ENCODE data around the gene SLC6A9.

SLC6A9 gene

DNA sequence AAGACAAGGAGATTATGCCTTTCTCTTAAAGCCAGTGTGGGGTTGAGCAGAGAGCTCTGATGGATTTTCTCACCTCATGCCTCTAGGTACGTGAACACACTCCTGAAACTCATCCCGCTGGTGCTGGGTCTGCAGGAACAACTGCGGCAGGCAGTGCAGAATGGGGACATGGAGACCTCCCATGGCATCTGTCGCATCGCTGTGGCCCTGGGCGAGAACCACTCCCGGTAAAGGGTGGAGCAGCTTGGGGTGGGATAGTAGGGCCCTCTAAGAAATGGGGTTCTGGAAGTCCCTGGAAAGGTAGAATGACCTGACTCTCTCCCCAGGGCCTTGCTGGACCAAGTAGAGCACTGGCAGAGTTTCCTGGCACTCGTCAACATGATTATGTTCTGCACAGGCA, 75.0 kb downstream of the SLC6A9 start:
- no peaks in the 10 kb centered on the region for H3K9me3 ChIP-seq (ENCODE audit: insufficient read depth, low read length)
- H4K20me1 ChIP-seq (ENCODE audit: low read depth, low read length), result no peaks in the 10 kb centered on the region; the same call in 1 of the 2 replicates
- no peaks in the 10 kb centered on the region for H3F3A ChIP-seq (ENCODE audit: insufficient read depth)
- no peak overlapping the region for H3K27ac ChIP-seq (ENCODE audit: low read depth, low read length)
- H3K9me2 ChIP-seq (replicated peaks; ENCODE audit: insufficient read depth, low read length), result no peaks in the 10 kb centered on the region
- no peaks in the 10 kb centered on the region for H3K27me3 ChIP-seq (ENCODE audit: low read length)
- H2AFZ ChIP-seq (ENCODE audit: low read depth, low read length, severe bottlenecking), result no peak overlapping the region
- no peaks in the 10 kb centered on the region; the same call in 1 of the 2 replicates for H3K79me2 ChIP-seq (ENCODE audit: insufficient read depth, low read length)
- no peak overlapping the region for H3K9ac ChIP-seq (ENCODE audit: low read length)
- no peak for TF ChIP-seq EZH2phosphoT487 (conservative IDR thresholded peaks at IDR 0.05; ENCODE audit: low read length)
- TF ChIP-seq, protein P1, sequence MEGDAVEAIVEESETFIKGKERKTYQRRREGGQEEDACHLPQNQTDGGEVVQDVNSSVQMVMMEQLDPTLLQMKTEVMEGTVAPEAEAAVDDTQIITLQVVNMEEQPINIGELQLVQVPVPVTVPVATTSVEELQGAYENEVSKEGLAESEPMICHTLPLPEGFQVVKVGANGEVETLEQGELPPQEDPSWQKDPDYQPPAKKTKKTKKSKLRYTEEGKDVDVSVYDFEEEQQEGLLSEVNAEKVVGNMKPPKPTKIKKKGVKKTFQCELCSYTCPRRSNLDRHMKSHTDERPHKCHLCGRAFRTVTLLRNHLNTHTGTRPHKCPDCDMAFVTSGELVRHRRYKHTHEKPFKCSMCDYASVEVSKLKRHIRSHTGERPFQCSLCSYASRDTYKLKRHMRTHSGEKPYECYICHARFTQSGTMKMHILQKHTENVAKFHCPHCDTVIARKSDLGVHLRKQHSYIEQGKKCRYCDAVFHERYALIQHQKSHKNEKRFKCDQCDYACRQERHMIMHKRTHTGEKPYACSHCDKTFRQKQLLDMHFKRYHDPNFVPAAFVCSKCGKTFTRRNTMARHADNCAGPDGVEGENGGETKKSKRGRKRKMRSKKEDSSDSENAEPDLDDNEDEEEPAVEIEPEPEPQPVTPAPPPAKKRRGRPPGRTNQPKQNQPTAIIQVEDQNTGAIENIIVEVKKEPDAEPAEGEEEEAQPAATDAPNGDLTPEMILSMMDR (IDR thresholded peaks at IDR 0.05; ENCODE audit: insufficient read depth, low read length, poor library complexity, severe bottlenecking), result no peak
- no peak overlapping the region for H3K4me2 ChIP-seq (ENCODE audit: low read depth, low read length, poor library complexity, severe bottlenecking)
- H3K4me3 ChIP-seq (ENCODE audit: insufficient read depth, low read length, poor library complexity, severe bottlenecking), result no peak overlapping the region
- no peaks in the 10 kb centered on the region for H3K36me3 ChIP-seq (ENCODE audit: low read length)

DNA sequence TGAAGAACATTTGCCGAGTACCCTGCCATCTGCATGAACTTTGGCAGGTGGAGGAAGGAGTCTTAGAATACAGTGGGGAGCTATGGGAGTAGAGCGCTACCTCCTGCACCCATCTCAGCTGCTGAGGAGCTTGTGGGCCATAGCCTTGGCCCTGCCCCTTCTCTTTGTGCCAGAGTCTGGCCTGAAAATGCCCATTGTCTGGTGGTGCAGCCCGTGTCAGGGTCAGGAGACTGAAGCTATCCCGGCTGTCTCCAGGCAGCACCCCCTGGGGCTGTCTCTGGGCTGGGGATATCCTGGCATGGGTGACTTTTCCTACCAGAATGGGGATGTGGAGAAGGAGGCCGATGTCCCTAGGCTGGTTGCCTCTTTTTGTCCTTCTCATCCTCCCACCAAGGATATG, 77.2 kb downstream of the SLC6A9 start:
- H3F3A ChIP-seq (ENCODE audit: insufficient read depth), result no peaks in the 10 kb centered on the region
- TF ChIP-seq EZH2phosphoT487 (conservative IDR thresholded peaks at IDR 0.05; ENCODE audit: low read length), result no peak
- no peak overlapping the region for H2AFZ ChIP-seq (ENCODE audit: low read depth, low read length, severe bottlenecking)
- no peak overlapping the region for H3K27ac ChIP-seq (ENCODE audit: low read depth, low read length)
- H3K9me2 ChIP-seq (replicated peaks; ENCODE audit: insufficient read depth, low read length), result no peaks in the 10 kb centered on the region
- no peak overlapping the region for H3K9ac ChIP-seq (ENCODE audit: low read length)
- no peaks in the 10 kb centered on the region; the same call in 1 of the 2 replicates for H4K20me1 ChIP-seq (ENCODE audit: low read depth, low read length)
- H3K36me3 ChIP-seq (ENCODE audit: low read length), result no peaks in the 10 kb centered on the region
- no peak overlapping the region for H3K4me2 ChIP-seq (ENCODE audit: low read depth, low read length, poor library complexity, severe bottlenecking)
- H3K9me3 ChIP-seq (ENCODE audit: insufficient read depth, low read length), result no peaks in the 10 kb centered on the region
- H3K27me3 ChIP-seq (ENCODE audit: low read length), result no peaks in the 10 kb centered on the region
- H3K79me2 ChIP-seq (ENCODE audit: insufficient read depth, low read length), result no peaks in the 10 kb centered on the region; the same call in 1 of the 2 replicates
- no peak overlapping the region for H3K4me3 ChIP-seq (ENCODE audit: insufficient read depth, low read length, poor library complexity, severe bottlenecking)

DNA sequence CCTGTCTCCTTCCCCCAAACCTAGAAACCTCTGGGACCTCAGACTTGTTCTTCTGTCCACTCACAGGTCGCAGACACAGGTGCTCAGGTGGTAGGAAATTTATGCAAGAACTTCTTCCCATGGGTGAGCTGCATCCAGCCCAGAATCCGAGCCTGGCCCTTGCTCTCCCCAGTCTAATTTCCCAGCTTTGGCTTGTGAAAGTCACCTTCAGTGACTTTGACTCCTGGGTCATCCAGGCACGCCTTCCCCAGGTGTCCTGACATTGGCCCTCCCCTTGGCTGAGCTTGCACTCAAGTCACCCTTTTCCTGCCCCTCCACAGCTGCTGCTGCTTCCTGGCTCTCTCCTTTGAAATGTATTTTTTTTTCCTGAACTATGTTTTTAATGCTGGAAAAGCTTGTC, 77.9 kb downstream of the SLC6A9 start:
- no peak overlapping the region for H3K27ac ChIP-seq (ENCODE audit: low read depth, low read length)
- H2AFZ ChIP-seq (ENCODE audit: low read depth, low read length, severe bottlenecking), result no peak overlapping the region
- peaks cover 1% of the 10 kb centered on the region; the same call in 1 of the 2 replicates for H3K79me2 ChIP-seq (ENCODE audit: insufficient read depth, low read length)
- no peak overlapping the region for H3K9ac ChIP-seq (ENCODE audit: low read length)
- TF ChIP-seq EZH2phosphoT487 (conservative IDR thresholded peaks at IDR 0.05; ENCODE audit: low read length), result no peak
- TF ChIP-seq, protein P1 (IDR thresholded peaks at IDR 0.05; ENCODE audit: insufficient read depth, low read length, poor library complexity, severe bottlenecking), result no peak
- no peak overlapping the region for H3K4me2 ChIP-seq (ENCODE audit: low read depth, low read length, poor library complexity, severe bottlenecking)
- no peaks in the 10 kb centered on the region for H3K9me3 ChIP-seq (ENCODE audit: insufficient read depth, low read length)
- no peaks in the 10 kb centered on the region for H3K9me2 ChIP-seq (replicated peaks; ENCODE audit: insufficient read depth, low read length)
- no peaks in the 10 kb centered on the region for H3K27me3 ChIP-seq (ENCODE audit: low read length)
- no peaks in the 10 kb centered on the region for H3F3A ChIP-seq (ENCODE audit: insufficient read depth)
- H3K36me3 ChIP-seq (ENCODE audit: low read length), result no peaks in the 10 kb centered on the region
- H3K4me3 ChIP-seq (ENCODE audit: insufficient read depth, low read length, poor library complexity, severe bottlenecking), result no peak overlapping the region
- H4K20me1 ChIP-seq (ENCODE audit: low read depth, low read length), result no peaks in the 10 kb centered on the region; the same call in 1 of the 2 replicates

DNA sequence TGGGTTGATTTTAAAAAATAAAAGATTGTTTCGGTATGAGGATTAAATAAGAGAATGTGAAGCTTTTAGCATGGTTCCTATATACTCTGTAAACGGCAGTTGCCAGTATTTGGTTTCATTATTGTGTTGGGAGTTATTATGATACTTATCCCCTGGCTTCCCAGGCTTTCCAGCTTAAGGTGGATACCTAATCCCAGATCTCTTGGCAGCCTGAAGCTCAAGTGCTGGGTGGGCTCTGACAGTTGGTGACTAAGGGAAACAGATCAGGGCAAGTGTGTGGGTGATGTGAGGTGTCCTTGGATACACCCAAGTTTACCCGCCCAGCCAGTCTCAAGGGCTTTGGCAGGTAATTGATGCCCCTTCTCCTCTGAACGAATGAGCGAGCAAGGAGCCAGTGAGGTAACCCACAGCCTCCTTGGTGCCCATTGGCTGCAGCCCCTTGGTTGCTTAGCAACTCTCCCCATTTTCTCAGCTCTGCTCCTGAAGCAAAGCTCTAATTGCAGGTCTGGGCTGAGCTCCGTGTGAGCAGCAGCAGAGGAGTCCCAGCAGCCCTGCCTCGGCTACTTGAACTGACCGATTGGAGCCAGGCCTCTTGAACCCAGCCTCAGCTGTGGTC, 78.4 kb downstream of the SLC6A9 start:
- Histone ChIP-seq H3K9ac (ENCODE audit: low read length) (no peak overlapping the region), H3K4me2 (ENCODE audit: low read depth, low read length, poor library complexity, severe bottlenecking) (no peak overlapping the region), H3K27me3 (ENCODE audit: low read length) (no peaks in the 10 kb centered on the region), H3K27ac (ENCODE audit: low read depth, low read length) (no peak overlapping the region), H3K4me3 (ENCODE audit: insufficient read depth, low read length, poor library complexity, severe bottlenecking) (no peak overlapping the region), H3K36me3 (ENCODE audit: low read length) (no peaks in the 10 kb centered on the region), H3K9me2 (replicated peaks; ENCODE audit: insufficient read depth, low read length) (no peaks in the 10 kb centered on the region), H3F3A (ENCODE audit: insufficient read depth) (no peaks in the 10 kb centered on the region), H3K79me2 (ENCODE audit: insufficient read depth, low read length) (peaks cover 6% of the 10 kb centered on the region; the same call in 1 of the 2 replicates), H2AFZ (ENCODE audit: low read depth, low read length, severe bottlenecking) (no peak overlapping the region), H3K9me3 (ENCODE audit: insufficient read depth, low read length) (no peaks in the 10 kb centered on the region), H4K20me1 (ENCODE audit: low read depth, low read length) (no peaks in the 10 kb centered on the region; the same call in 1 of the 2 replicates)
- TF ChIP-seq EZH2phosphoT487 (conservative IDR thresholded peaks at IDR 0.05; ENCODE audit: low read length), result no peak
- TF ChIP-seq, protein P1 (IDR thresholded peaks at IDR 0.05; ENCODE audit: insufficient read depth, low read length, poor library complexity, severe bottlenecking), result no peak

All from SU-DHL-6 (cell line).